HAP-1 (cell line): ENCODE measurements around the gene MRGPRD.
A peak's percentile ranks its signal among the peaks of the same experiment; 100 is the strongest.

ENCODE experiments used
- DNase-seq, 2 experiments: peaks; one replicate each; pipeline ENCODE4 v3.0.0-alpha.2; 2016 to 2020; ENCODE audit warnings: low spot score in 2 of 2
- H3K27me3 ChIP-seq: fragments of 250-450 bp; sonication (Bioruptor Pico); 2 replicates; pipeline ENCODE4 v1.5.1; 2020; ENCODE audit warnings: low read depth, mild to moderate bottlenecking, moderate library complexity
- H3K36me3 ChIP-seq: fragments of 250-450 bp; sonication (Bioruptor Pico); replicated peaks from 2 replicates; pipeline ENCODE4 v1.5.1; 2020; ENCODE audit warnings: mild to moderate bottlenecking
- H3K4me1 ChIP-seq: fragments of 250-450 bp; sonication (Bioruptor Pico); 2 replicates; pipeline ENCODE4 v1.5.1; 2020; ENCODE audit warnings: mild to moderate bottlenecking
- H3K4me3 ChIP-seq: fragments of 250-450 bp; sonication (Bioruptor Pico); 2 replicates; pipeline ENCODE4 v1.5.1; 2020; ENCODE audit warnings: mild to moderate bottlenecking, moderate library complexity
- H3K9me3 ChIP-seq: fragments of 250-450 bp; sonication (Bioruptor Pico); 2 replicates; pipeline ENCODE4 v1.5.1; 2020; ENCODE audit warnings: mild to moderate bottlenecking, moderate library complexity
- in situ Hi-C: fragments of 300-500 bp; cut with MboI; formaldehyde crosslinking; loops from 3 replicates; pipeline ENCODE4 v1.14.3; 2020; ENCODE audit warnings: low sequenced_read_pairs, inconsistent platforms, mixed read lengths

Gene MRGPRD

GRCh38 chr11:68993546-68993945, 12.8 kb upstream of the MRGPRD start:
- in situ Hi-C loops = loop anchor here (10.0 kb wide), 1 partner anchor 59 kb away; no protein-coding TSS in a partner anchor
- peak in 1 of 2 experiments; percentile 3 for DNase-seq

GRCh38 chr11:68992743-68993255, 12.0 kb upstream of the MRGPRD start:
- peak in 1 of 2 experiments; percentile 6 for DNase-seq
- no peak overlapping the region for H3K4me3 ChIP-seq
- peaks cover 29% of the 10 kb centered on the region for H3K27me3 ChIP-seq
- in situ Hi-C loops = loop anchor here (10.0 kb wide), 1 partner anchor 58 kb away; no protein-coding TSS in a partner anchor
- H3K36me3 ChIP-seq = no peaks in the 10 kb centered on the region
- no peaks in the 10 kb centered on the region for H3K4me1 ChIP-seq
- no peaks in the 10 kb centered on the region for H3K9me3 ChIP-seq

More at GRCh38 chr11:68993546-68993945, 12.8 kb upstream of the MRGPRD start:
- Histone ChIP-seq H3K36me3 (no peaks in the 10 kb centered on the region), H3K4me1 (no peaks in the 10 kb centered on the region), H3K4me3 (no peak overlapping the region), H3K9me3 (no peaks in the 10 kb centered on the region), H3K27me3 (peaks cover 28% of the 10 kb centered on the region)

GRCh38 chr11:68990995-68991780, 10.4 kb upstream of the MRGPRD start:
- in situ Hi-C loops = loop anchor here (10.0 kb wide), 1 partner anchor 56 kb away; no protein-coding TSS in a partner anchor
- peaks cover 34% of the 10 kb centered on the region for H3K27me3 ChIP-seq
- no peak overlapping the region for H3K4me3 ChIP-seq
- H3K9me3 ChIP-seq = peaks cover 8% of the 10 kb centered on the region
- H3K36me3 ChIP-seq = no peaks in the 10 kb centered on the region
- no peaks in the 10 kb centered on the region for H3K4me1 ChIP-seq
- peak in 1 of 2 experiments; percentile 3 for DNase-seq

GRCh38 chr11:68989936-68990606, 9.3 kb upstream of the MRGPRD start:
- in situ Hi-C loops = loop anchor here (10.0 kb wide), 1 partner anchor 55 kb away; no protein-coding TSS in a partner anchor

GRCh38 chr11:68988491-68988890, 7.7 kb upstream of the MRGPRD start:
- Histone ChIP-seq H3K4me3 (no peak overlapping the region), H3K36me3 (no peaks in the 10 kb centered on the region), H3K4me1 (no peaks in the 10 kb centered on the region), H3K9me3 (peaks cover 10% of the 10 kb centered on the region), H3K27me3 (peaks cover 32% of the 10 kb centered on the region)
- no peak for DNase-seq
- in situ Hi-C loops = no loop called here

More at GRCh38 chr11:68989936-68990606, 9.3 kb upstream of the MRGPRD start:
- Histone ChIP-seq H3K36me3 (no peaks in the 10 kb centered on the region), H3K4me1 (no peaks in the 10 kb centered on the region), H3K27me3 (peaks cover 34% of the 10 kb centered on the region), H3K4me3 (no peak overlapping the region), H3K9me3 (peaks cover 10% of the 10 kb centered on the region)
- peak in 1 of 2 experiments; percentile 3 for DNase-seq

- DNase-seq = no peak
- H3K4me3 ChIP-seq = no peak overlapping the region
- in situ Hi-C loops = no loop called here
- peaks cover 13% of the 10 kb centered on the region for H3K9me3 ChIP-seq
- no peaks in the 10 kb centered on the region for H3K36me3 ChIP-seq
- peaks cover 22% of the 10 kb centered on the region for H3K27me3 ChIP-seq
- no peaks in the 10 kb centered on the region for H3K4me1 ChIP-seq
Measured at GRCh38 chr11:68987211-68987610, 6.4 kb upstream of the MRGPRD start.

- H3K4me3 ChIP-seq = no peak overlapping the region
- H3K4me1 ChIP-seq = no peaks in the 10 kb centered on the region; the same call in 1 of the 2 replicates
- peaks cover 9% of the 10 kb centered on the region for H3K27me3 ChIP-seq
- in situ Hi-C loops = no loop called here
- no peaks in the 10 kb centered on the region for H3K36me3 ChIP-seq
- DNase-seq = peak in 1 of 2 experiments; percentile 5
- peaks cover 13% of the 10 kb centered on the region for H3K9me3 ChIP-seq
Measured at GRCh38 chr11:68983801-68984200, 3.0 kb upstream of the MRGPRD start.

GRCh38 chr11:68982134-68982533, 1.3 kb upstream of the MRGPRD start:
- no peak for DNase-seq
- Histone ChIP-seq H3K4me1 (no peaks in the 10 kb centered on the region; the same call in 1 of the 2 replicates), H3K36me3 (no peaks in the 10 kb centered on the region), H3K9me3 (peaks cover 13% of the 10 kb centered on the region), H3K27me3 (peaks cover 5% of the 10 kb centered on the region; the same call in 1 of the 2 replicates), H3K4me3 (no peak overlapping the region)
- in situ Hi-C loops = no loop called here

- Histone ChIP-seq H3K27me3 (0 out of 2 replicates have a peak, but pooled peaks cover 3% of the 10 kb centered on the region), H3K9me3 (0 out of 2 replicates have a peak, but pooled peaks cover 3% of the 10 kb centered on the region), H3K4me3 (no peak overlapping the region), H3K36me3 (no peaks in the 10 kb centered on the region), H3K4me1 (no peaks in the 10 kb centered on the region; the same call in 1 of the 2 replicates)
- in situ Hi-C loops = no loop called here
- no peak for DNase-seq
Measured at GRCh38 chr11:68979931-68980775, 633 bp downstream of the MRGPRD start.

- Histone ChIP-seq H3K9me3 (0 out of 2 replicates have a peak, but pooled peaks cover 3% of the 10 kb centered on the region), H3K36me3 (no peaks in the 10 kb centered on the region), H3K4me1 (no peaks in the 10 kb centered on the region; the same call in 1 of the 2 replicates), H3K27me3 (0 out of 2 replicates have a peak, but pooled peaks cover 3% of the 10 kb centered on the region), H3K4me3 (no peak overlapping the region)
- in situ Hi-C loops = no loop called here
- DNase-seq = peak in 1 of 2 experiments; percentile 4
Measured at GRCh38 chr11:68978931-68979594, 1.7 kb downstream of the MRGPRD start.

- no peak for DNase-seq
- Histone ChIP-seq H3K4me1 (no peaks in the 10 kb centered on the region; the same call in 1 of the 2 replicates), H3K4me3 (no peak overlapping the region), H3K9me3 (0 out of 2 replicates have a peak, but pooled peaks cover 3% of the 10 kb centered on the region), H3K36me3 (no peaks in the 10 kb centered on the region), H3K27me3 (0 out of 2 replicates have a peak, but pooled peaks cover 3% of the 10 kb centered on the region)
- in situ Hi-C loops = no loop called here
Measured at GRCh38 chr11:68978626-68978930, 2.2 kb downstream of the MRGPRD start.

- in situ Hi-C loops = no loop called here
- Histone ChIP-seq H3K27me3 (0 out of 2 replicates have a peak, but pooled peaks cover 3% of the 10 kb centered on the region), H3K9me3 (0 out of 2 replicates have a peak, but pooled peaks cover 3% of the 10 kb centered on the region), H3K4me1 (no peaks in the 10 kb centered on the region; the same call in 1 of the 2 replicates), H3K36me3 (no peaks in the 10 kb centered on the region), H3K4me3 (no peak overlapping the region)
- DNase-seq = peak in 1 of 2 experiments; percentile 3
Measured at GRCh38 chr11:68977781-68978625, 2.8 kb downstream of the MRGPRD start.
